Loucy (cell line): Measurements from ENCODE around the gene DLG2.

ENCODE experiments used
- EZH2phosphoT487 ChIP-seq: fragments of 200-600 bp; IDR thresholded peaks from 2 replicates; pipeline ENCODE4 v1.6.1; 2018; ENCODE audit warnings: antibody characterized with exemption, mild to moderate bottlenecking, moderate library complexity, borderline replicate concordance
- TF ChIP-seq, protein P1 (sequence below): fragments of 200-600 bp; sonication (generic); conservative IDR thresholded peaks from 2 replicates; pipeline ENCODE4 v1.5.1; 2014; ENCODE audit warnings: mild to moderate bottlenecking, antibody characterized with exemption, low read length

DNA sequence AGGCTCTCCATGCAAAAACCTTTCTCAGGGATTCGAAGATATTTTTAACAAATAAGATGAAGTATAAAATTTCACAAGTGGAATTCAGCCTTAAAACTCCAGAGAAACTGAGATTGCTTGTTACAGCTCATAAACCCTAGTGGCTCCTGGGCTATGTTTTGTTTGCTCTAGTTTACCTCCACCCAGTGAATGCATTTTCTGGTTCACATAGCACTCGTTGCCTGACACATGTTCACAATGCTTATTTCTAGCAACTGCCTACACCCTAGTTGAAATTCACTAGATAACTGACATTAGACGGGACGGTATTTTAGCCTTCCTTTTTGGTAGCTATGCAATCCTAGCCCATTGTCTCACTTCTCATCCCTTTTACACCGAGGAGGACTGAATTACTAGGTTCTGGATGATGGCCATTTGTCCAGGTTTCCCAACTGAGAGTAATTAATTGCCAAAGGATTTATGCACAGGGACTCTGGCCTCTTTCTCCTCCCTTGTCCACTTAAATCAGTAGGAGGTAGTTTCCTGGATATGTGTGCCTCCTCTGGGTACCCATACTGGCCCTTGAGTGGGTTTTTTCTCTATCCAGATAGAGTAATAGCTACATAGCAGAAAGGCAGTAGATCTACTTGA is 951.6 kb downstream of the DLG2 start:
- TF ChIP-seq, protein P1, sequence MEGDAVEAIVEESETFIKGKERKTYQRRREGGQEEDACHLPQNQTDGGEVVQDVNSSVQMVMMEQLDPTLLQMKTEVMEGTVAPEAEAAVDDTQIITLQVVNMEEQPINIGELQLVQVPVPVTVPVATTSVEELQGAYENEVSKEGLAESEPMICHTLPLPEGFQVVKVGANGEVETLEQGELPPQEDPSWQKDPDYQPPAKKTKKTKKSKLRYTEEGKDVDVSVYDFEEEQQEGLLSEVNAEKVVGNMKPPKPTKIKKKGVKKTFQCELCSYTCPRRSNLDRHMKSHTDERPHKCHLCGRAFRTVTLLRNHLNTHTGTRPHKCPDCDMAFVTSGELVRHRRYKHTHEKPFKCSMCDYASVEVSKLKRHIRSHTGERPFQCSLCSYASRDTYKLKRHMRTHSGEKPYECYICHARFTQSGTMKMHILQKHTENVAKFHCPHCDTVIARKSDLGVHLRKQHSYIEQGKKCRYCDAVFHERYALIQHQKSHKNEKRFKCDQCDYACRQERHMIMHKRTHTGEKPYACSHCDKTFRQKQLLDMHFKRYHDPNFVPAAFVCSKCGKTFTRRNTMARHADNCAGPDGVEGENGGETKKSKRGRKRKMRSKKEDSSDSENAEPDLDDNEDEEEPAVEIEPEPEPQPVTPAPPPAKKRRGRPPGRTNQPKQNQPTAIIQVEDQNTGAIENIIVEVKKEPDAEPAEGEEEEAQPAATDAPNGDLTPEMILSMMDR: no peak
- TF ChIP-seq EZH2phosphoT487: no peak
